ENCODE data around the gene CRTC1.

GRCh38 chr19:18785179-18786124 lies 102.0 kb downstream of the CRTC1 start:
- no peak for TF ChIP-seq CTCF (IDR thresholded peaks at IDR 0.05 in 8 of 11, conservative IDR thresholded peaks at IDR 0.05 in 3 of 11)
- peak in 1 of 3 donors; percentile 9 for TF ChIP-seq POLR2AphosphoS5 (IDR thresholded peaks at IDR 0.05)
- TF ChIP-seq POLR2A (IDR thresholded peaks at IDR 0.05): no peak
